ENCODE measurements around the gene RNPEPL1. TPM values are rescaled to one million over a fixed set of nuclear protein-coding genes. Genes with fewer than 3 reads are reported as not detected.

Gene RNPEPL1
- total and polyA plus RNA-seq, 2 experiments from 2014 or later: 49.0 to 61.2 TPM

GRCh38 chr2:240579771-240580614 is 11.7 kb downstream of the RNPEPL1 start:
- peak overlapping the region; percentile 39 for H3K27ac ChIP-seq
- peak; percentile 1 for TF ChIP-seq CTCF (IDR thresholded peaks at IDR 0.05; ENCODE audit: low read depth, low read length)
- H3K4me3 ChIP-seq: no peak overlapping the region
- H3K36me3 ChIP-seq: no peaks in the 10 kb centered on the region
- peak in 1 of 2 donors; percentile 94 for DNase-seq (ENCODE audit: low read depth in 1 of 2, low spot score in 1 of 2)
- H3K27me3 ChIP-seq: no peaks in the 10 kb centered on the region
- no peaks in the 10 kb centered on the region for H3K9me3 ChIP-seq (ENCODE audit: low read depth)
- H3K4me1 ChIP-seq (ENCODE audit: low read depth): no peaks in the 10 kb centered on the region

GRCh38 chr2:240581811-240582210 is 13.5 kb downstream of the RNPEPL1 start:
- no peaks in the 10 kb centered on the region for H3K27me3 ChIP-seq
- H3K9me3 ChIP-seq (ENCODE audit: low read depth): no peaks in the 10 kb centered on the region
- no peak for DNase-seq (ENCODE audit: low read depth in 1 of 2, low spot score in 1 of 2)
- H3K36me3 ChIP-seq: no peaks in the 10 kb centered on the region
- H3K27ac ChIP-seq: no peak overlapping the region
- H3K4me1 ChIP-seq (ENCODE audit: low read depth): no peaks in the 10 kb centered on the region
- no peak overlapping the region for H3K4me3 ChIP-seq
- TF ChIP-seq CTCF (IDR thresholded peaks at IDR 0.05; ENCODE audit: low read depth, low read length): no peak

GRCh38 chr2:240582781-240583180 is 14.5 kb downstream of the RNPEPL1 start:
- Histone ChIP-seq H3K27ac (no peak overlapping the region), H3K36me3 (no peaks in the 10 kb centered on the region), H3K9me3 (ENCODE audit: low read depth) (no peaks in the 10 kb centered on the region), H3K4me1 (ENCODE audit: low read depth) (peaks cover 2% of the 10 kb centered on the region), H3K4me3 (no peak overlapping the region), H3K27me3 (no peaks in the 10 kb centered on the region)
- no peak for TF ChIP-seq CTCF (IDR thresholded peaks at IDR 0.05; ENCODE audit: low read depth, low read length)
- DNase-seq (ENCODE audit: low read depth in 1 of 2, low spot score in 1 of 2): no peak

GRCh38 chr2:240583774-240584173 is 15.5 kb downstream of the RNPEPL1 start:
- Histone ChIP-seq H3K27ac (no peak overlapping the region), H3K27me3 (no peaks in the 10 kb centered on the region), H3K36me3 (no peaks in the 10 kb centered on the region), H3K4me3 (no peak overlapping the region), H3K4me1 (ENCODE audit: low read depth) (peaks cover 6% of the 10 kb centered on the region), H3K9me3 (ENCODE audit: low read depth) (no peaks in the 10 kb centered on the region)
- DNase-seq (ENCODE audit: low read depth in 1 of 2, low spot score in 1 of 2): no peak
- TF ChIP-seq CTCF (IDR thresholded peaks at IDR 0.05; ENCODE audit: low read depth, low read length): no peak

- no peak for TF ChIP-seq CTCF (IDR thresholded peaks at IDR 0.05; ENCODE audit: low read depth, low read length)
- Histone ChIP-seq H3K36me3 (peaks cover 3% of the 10 kb centered on the region), H3K4me1 (ENCODE audit: low read depth) (peaks cover 6% of the 10 kb centered on the region), H3K27ac (no peak overlapping the region), H3K9me3 (ENCODE audit: low read depth) (no peaks in the 10 kb centered on the region), H3K4me3 (no peak overlapping the region), H3K27me3 (no peaks in the 10 kb centered on the region)
- DNase-seq (ENCODE audit: low read depth in 1 of 2, low spot score in 1 of 2): peak in 1 of 2 donors; percentile 79
Observed at GRCh38 chr2:240584486-240585031, 16.3 kb downstream of the RNPEPL1 start.

Measured in cardiac muscle cell (in vitro differentiated cells and primary cell).